IMR-90 (cell line): Measurements from ENCODE around the gene LHPP. TPM values are rescaled to one million over a fixed set of nuclear protein-coding genes. Genes with fewer than 3 reads are reported as not detected.
A peak's percentile ranks its signal among the peaks of the same experiment; 100 is the strongest.

Experiments
- ATAC-seq: fragments of 200-7000 bp; cut with Tn5 transposase; 2 replicates; pipeline ENCODE4 v1.9.1; 2020; ENCODE audit warnings: low read depth, mild to moderate bottlenecking, moderate library complexity
- BruUV-seq: library from RNA; stranded (reverse); fragments of 400-500 nt; replicated peaks from 2 replicates; lab custom pipeline; 2021; lab: Mats Ljungman, UMichigan
- CTCF ChIA-PET: fragments of 300-600 bp; formaldehyde crosslinking; extraction: SDS; loops from one replicate; lab custom pipeline; 2021; ENCODE audit warnings: antibody characterized with exemption; lab: Yijun Ruan, JAX
- POLR2A ChIA-PET: fragments of 300-600 bp; sonication (Branson Sonifier 250); formaldehyde crosslinking; loops from one replicate; lab custom pipeline; 2022; ENCODE audit warnings: antibody characterized with exemption; ENCODE audit not compliant: unreplicated experiment; lab: Charles Lee
- DNase-seq: peaks from one replicate; pipeline ENCODE4 v3.0.0; 2013
- H2AFZ ChIP-seq: replicated peaks from 2 replicates; pipeline ENCODE3; 2013; ENCODE audit warnings: low read length, mild to moderate bottlenecking; ENCODE audit not compliant: poor library complexity
- H2AK5ac ChIP-seq: 2 replicates; pipeline ENCODE4 v1.6.1; 2013; ENCODE audit warnings: low read depth, low read length, inconsistent platforms
- H2AK9ac ChIP-seq: replicated peaks from 2 replicates; pipeline ENCODE3; 2013; ENCODE audit warnings: mild to moderate bottlenecking, low read depth, low read length, moderate library complexity; ENCODE audit not compliant: poor library complexity
- H2BK120ac ChIP-seq: 2 replicates; pipeline ENCODE4 v1.6.1; 2013; ENCODE audit warnings: low read depth, low read length, inconsistent platforms
- H2BK15ac ChIP-seq: 3 replicates; pipeline ENCODE4 v1.6.1; 2013; ENCODE audit warnings: low read depth, low read length, inconsistent platforms
- H2BK20ac ChIP-seq: 2 replicates; pipeline ENCODE4 v1.6.1; 2013; ENCODE audit warnings: low read depth, mild to moderate bottlenecking, inconsistent platforms, low read length, moderate library complexity
- H2BK5ac ChIP-seq: 2 replicates; pipeline ENCODE4 v1.6.1; 2013; ENCODE audit warnings: mild to moderate bottlenecking, low read depth, low read length, inconsistent platforms; ENCODE audit not compliant: poor library complexity, severe bottlenecking
- H3K14ac ChIP-seq: replicated peaks from 2 replicates; pipeline ENCODE4 v1.6.1; 2013; ENCODE audit warnings: low read depth, low read length, inconsistent platforms
- H3K18ac ChIP-seq: 2 replicates; pipeline ENCODE4 v1.6.1; 2013; ENCODE audit warnings: low read depth, low read length, control low read depth
- H3K23ac ChIP-seq: 2 replicates; pipeline ENCODE4 v1.6.1; 2013; ENCODE audit warnings: low read depth, low read length, inconsistent platforms
- H3K27ac ChIP-seq: 2 replicates; pipeline ENCODE4 v1.5.1; 2013; ENCODE audit warnings: mild to moderate bottlenecking, control low read depth, low read length; ENCODE audit not compliant: insufficient read depth
- H3K27me3 ChIP-seq: 2 replicates; pipeline ENCODE4 v1.6.1; 2013; ENCODE audit warnings: low read length; ENCODE audit not compliant: control insufficient read depth, insufficient read depth
- H3K36me3 ChIP-seq: 2 replicates; pipeline ENCODE4 v1.6.1; 2013; ENCODE audit warnings: low read length, mixed read lengths; ENCODE audit not compliant: control insufficient read depth, insufficient read depth
- H3K4ac ChIP-seq: 2 replicates; pipeline ENCODE4 v1.6.1; 2013; ENCODE audit warnings: low read depth, low read length, inconsistent platforms
- H3K4me1 ChIP-seq: 2 replicates; pipeline ENCODE4 v1.6.1; 2013; ENCODE audit warnings: low read length, mixed read lengths; ENCODE audit not compliant: control insufficient read depth, insufficient read depth
- H3K4me2 ChIP-seq: 2 replicates; pipeline ENCODE4 v1.6.1; 2013; ENCODE audit warnings: low read depth, mild to moderate bottlenecking, control low read depth, low read length, moderate library complexity
- H3K4me3 ChIP-seq: 2 replicates; pipeline ENCODE4 v1.5.1; 2013; ENCODE audit warnings: low read depth, mild to moderate bottlenecking, control low read depth, low read length, moderate library complexity; ENCODE audit not compliant: insufficient read depth
- H3K56ac ChIP-seq: 2 replicates; pipeline ENCODE4 v1.6.1; 2013; ENCODE audit warnings: low read length, inconsistent platforms; ENCODE audit not compliant: insufficient read depth; ENCODE audit errors: extremely low read depth
- H3K79me1 ChIP-seq, 2 experiments: 2 replicates each; pipeline ENCODE4 v1.6.1; 2013; ENCODE audit warnings: low read length in 2 of 2, inconsistent platforms in 1 of 2, low read depth in 1 of 2
- H3K9ac ChIP-seq: 2 replicates; pipeline ENCODE4 v1.6.1; 2013; ENCODE audit warnings: low read depth, low read length, control low read depth
- H3K9me1 ChIP-seq: 2 replicates; pipeline ENCODE4 v1.6.1; 2013; ENCODE audit warnings: low read length, inconsistent platforms; ENCODE audit not compliant: insufficient read depth
- H3K9me3 ChIP-seq: 2 replicates; pipeline ENCODE4 v1.6.1; 2013; ENCODE audit warnings: low read length; ENCODE audit not compliant: control insufficient read depth, insufficient read depth
- H4K20me1 ChIP-seq: 2 replicates; pipeline ENCODE4 v1.6.1; 2013; ENCODE audit warnings: low read length, inconsistent platforms; ENCODE audit not compliant: insufficient read depth
- H4K5ac ChIP-seq: 2 replicates; pipeline ENCODE4 v1.6.1; 2013; ENCODE audit warnings: mild to moderate bottlenecking, low read depth, low read length, control low read depth
- H4K8ac ChIP-seq, 2 experiments: 2 replicates each; pipeline ENCODE4 v1.6.1; 2013; ENCODE audit warnings: low read depth in 2 of 2, low read length in 2 of 2, control low read depth in 1 of 2, inconsistent platforms in 1 of 2
- H4K91ac ChIP-seq: 2 replicates; pipeline ENCODE4 v1.6.1; 2013; ENCODE audit warnings: low read depth, low read length, inconsistent platforms; ENCODE audit not compliant: insufficient read depth
- BHLHE40 ChIP-seq: fragments of 150-350 bp; IDR thresholded peaks from 2 replicates; pipeline ENCODE4 v1.6.1; 2016; ENCODE audit warnings: mild to moderate bottlenecking, low read depth, low read length
- RAD21 ChIP-seq: IDR thresholded peaks from 2 replicates; pipeline ENCODE4 v1.6.1; 2012; ENCODE audit warnings: low read length, improper control_type of control experiment
- SMC3 ChIP-seq: fragments of 150-350 bp; IDR thresholded peaks from 2 replicates; pipeline ENCODE4 v1.6.1; 2016; ENCODE audit warnings: low read depth, mild to moderate bottlenecking, antibody characterized with exemption, low read length, moderate library complexity
- WGBS, 2 experiments: methylation state at CpG; one replicate each; pipeline versions ENCODE4 v1.1.5 to v1.1.7; 2013; ENCODE audit warnings: missing lambda C conversion rate in 2 of 2; ENCODE audit not compliant: insufficient read length in 1 of 2; ENCODE audit errors: extremely low coverage in 2 of 2; 5-methylcytosine and 5-hydroxymethylcytosine counted together
- dilution Hi-C: fragments of 300-500 bp; cut with HindIII; formaldehyde crosslinking; loops from one replicate; pipeline ENCODE4 v1.14.3; 2018; ENCODE audit warnings: low sequenced_read_pairs; ENCODE audit not compliant: unreplicated experiment
- in situ Hi-C: fragments of 300-500 bp; cut with MboI; formaldehyde crosslinking; loops from 3 replicates; pipeline ENCODE4 v1.14.3; 2019; ENCODE audit warnings: low sequenced_read_pairs, inconsistent platforms, mixed read lengths
- intact Hi-C: fragments of 100-400 bp; cut with micrococcal nuclease; formaldehyde crosslinking; loops from 2 replicates; pipeline ENCODE4 v1.10.0; 2022
- polyA plus RNA-seq, 3 experiments: library from polyadenylated mRNA; depleted of rRNA; stranded (reverse); fragments of >200 nt; gene quantifications; 2 replicates each; pipeline ENCODE4 v1.2.3, GENCODE V29; 2012; ENCODE audit warnings: low replicate concordance in 1 of 3
- total RNA-seq: library from RNA; depleted of rRNA; stranded (reverse); fragments of >200 nt; gene quantifications from 2 replicates; pipeline ENCODE4 v1.2.3, GENCODE V29; 2012
- TF ChIP-seq, protein P1 (sequence below): conservative IDR thresholded peaks from 2 replicates; pipeline ENCODE4 v1.5.1; 2012; ENCODE audit warnings: mild to moderate bottlenecking, low read depth, low read length, improper control_type of control experiment

The LHPP gene
- total and polyA plus RNA-seq, 2 of the 4 experiments (the other 2 are of a cell fraction) = 2.7 to 8.3 TPM

DNA sequence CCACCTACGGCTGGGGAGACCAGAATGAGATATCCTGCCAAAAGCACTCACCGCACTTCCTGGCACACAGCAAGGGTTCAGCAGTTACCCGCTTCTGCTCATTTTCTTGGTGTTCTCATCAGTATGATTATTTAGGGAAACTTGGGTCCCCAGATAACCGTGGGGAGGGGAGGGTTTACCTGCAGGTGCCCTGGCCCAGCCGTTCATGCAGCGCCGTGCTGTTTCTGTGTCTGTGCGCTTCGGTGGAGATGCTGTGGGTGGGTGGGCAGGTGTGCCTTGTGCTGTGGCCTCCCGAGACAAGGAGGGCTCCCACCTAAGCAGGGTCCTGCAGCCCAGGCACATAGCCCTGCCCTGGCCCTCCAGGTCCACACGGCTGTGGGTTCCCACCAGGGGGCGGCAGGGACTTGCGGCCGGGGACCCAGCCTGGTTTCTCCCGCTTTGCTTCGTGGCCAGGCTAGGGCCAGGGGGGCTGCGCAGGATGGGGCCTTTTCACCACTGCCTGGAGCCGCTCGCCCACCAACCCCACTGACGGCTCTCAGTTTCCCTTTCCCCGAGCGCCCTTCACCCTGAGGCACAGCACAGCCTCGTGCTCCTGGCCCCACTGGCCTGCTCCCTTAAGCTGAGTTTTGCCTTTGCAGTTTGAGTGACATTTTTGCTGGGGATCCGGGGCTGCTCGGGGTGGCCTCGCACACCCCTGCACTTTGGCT is 78.5 kb downstream of the LHPP start:
- H2AK5ac ChIP-seq = no peak overlapping the region
- peak; percentile 91 for ATAC-seq
- no peaks in the 10 kb centered on the region for H3K9me1 ChIP-seq
- no peak overlapping the region for H4K91ac ChIP-seq
- no peak overlapping the region for H3K14ac ChIP-seq
- CTCF ChIA-PET = interaction anchor here (0.6 to 1.5 kb wide), 5 partner anchors 14 to 256 kb away, joined by 3 to 9 read pairs (median 3); no protein-coding TSS in a partner anchor
- no peak overlapping the region for H2BK15ac ChIP-seq
- peak overlapping the region; percentile 82 for H2AK9ac ChIP-seq
- H2BK20ac ChIP-seq = no peak overlapping the region
- H2BK5ac ChIP-seq = no peak overlapping the region
- H3K4me3 ChIP-seq = no peak overlapping the region
- no peak overlapping the region for H3K56ac ChIP-seq
- dilution Hi-C loops (no loop called here), intact Hi-C loops (loop anchor here (1.0 to 10.0 kb wide), 2 partner anchors 201 to 445 kb away; no protein-coding TSS in a partner anchor), in situ Hi-C loops (loop anchor here (5.0 to 25.0 kb wide), 2 partner anchors 202 to 447 kb away; partner anchors contain the start of gene FAM53B)
- H3K36me3 ChIP-seq = no peaks in the 10 kb centered on the region
- H3K79me1 ChIP-seq = no peaks in the 10 kb centered on the region
- H3K9me3 ChIP-seq = no peaks in the 10 kb centered on the region
- no peaks in the 10 kb centered on the region for H3K4me1 ChIP-seq
- 47% methylated on average over 2 of the region's 26 CpGs; no CpG with 5 or more reads in 1 of the 2 experiments for WGBS, 2 experiments
- H3K27me3 ChIP-seq = no peaks in the 10 kb centered on the region; the same call in 1 of the 2 replicates
- no TSS peak for BruUV-seq
- no peak overlapping the region for H4K5ac ChIP-seq
- H3K4ac ChIP-seq = no peak overlapping the region
- no peak overlapping the region for H3K23ac ChIP-seq
- TF ChIP-seq SMC3 (peak; percentile 77), BHLHE40 (no peak), RAD21 (peak; percentile 78)
- TF ChIP-seq, protein P1, sequence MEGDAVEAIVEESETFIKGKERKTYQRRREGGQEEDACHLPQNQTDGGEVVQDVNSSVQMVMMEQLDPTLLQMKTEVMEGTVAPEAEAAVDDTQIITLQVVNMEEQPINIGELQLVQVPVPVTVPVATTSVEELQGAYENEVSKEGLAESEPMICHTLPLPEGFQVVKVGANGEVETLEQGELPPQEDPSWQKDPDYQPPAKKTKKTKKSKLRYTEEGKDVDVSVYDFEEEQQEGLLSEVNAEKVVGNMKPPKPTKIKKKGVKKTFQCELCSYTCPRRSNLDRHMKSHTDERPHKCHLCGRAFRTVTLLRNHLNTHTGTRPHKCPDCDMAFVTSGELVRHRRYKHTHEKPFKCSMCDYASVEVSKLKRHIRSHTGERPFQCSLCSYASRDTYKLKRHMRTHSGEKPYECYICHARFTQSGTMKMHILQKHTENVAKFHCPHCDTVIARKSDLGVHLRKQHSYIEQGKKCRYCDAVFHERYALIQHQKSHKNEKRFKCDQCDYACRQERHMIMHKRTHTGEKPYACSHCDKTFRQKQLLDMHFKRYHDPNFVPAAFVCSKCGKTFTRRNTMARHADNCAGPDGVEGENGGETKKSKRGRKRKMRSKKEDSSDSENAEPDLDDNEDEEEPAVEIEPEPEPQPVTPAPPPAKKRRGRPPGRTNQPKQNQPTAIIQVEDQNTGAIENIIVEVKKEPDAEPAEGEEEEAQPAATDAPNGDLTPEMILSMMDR = peak; percentile 57
- H3K4me2 ChIP-seq = no peak overlapping the region
- peak; percentile 18 for DNase-seq
- H4K8ac ChIP-seq = no peak overlapping the region
- H3K18ac ChIP-seq = no peak overlapping the region
- POLR2A ChIA-PET = no interaction called here
- peak overlapping the region; percentile 75 for H2AFZ ChIP-seq
- no peaks in the 10 kb centered on the region; the same call in 1 of the 2 replicates for H4K20me1 ChIP-seq
- no peak overlapping the region for H2BK120ac ChIP-seq
- H3K27ac ChIP-seq = no peak overlapping the region
- no peak overlapping the region for H3K9ac ChIP-seq
